ENCODE measurements around the gene POMGNT2.
"Not testable (repeated sequence)": the region's sequence is repeated elsewhere in the genome, so short reads cannot be mapped to it uniquely, and the experiment has no call there.

POMGNT2 gene

GRCh38 chr3:43075904-43076661 is 29.8 kb downstream of the POMGNT2 start:
- no peak for DNase-seq

GRCh38 chr3:43074901-43075689 is 30.8 kb downstream of the POMGNT2 start:
- no peak for DNase-seq

GRCh38 chr3:43074482-43074881 is 31.4 kb downstream of the POMGNT2 start:
- no peak for DNase-seq

- no peak for DNase-seq
Measured at GRCh38 chr3:43073836-43074220, 32.1 kb downstream of the POMGNT2 start.

GRCh38 chr3:43073116-43073835 is 32.6 kb downstream of the POMGNT2 start:
- no peak for DNase-seq

GRCh38 chr3:43072361-43072760 is 33.5 kb downstream of the POMGNT2 start:
- DNase-seq, result no peak

- no peak for DNase-seq
Measured at GRCh38 chr3:43071313-43071893, 34.5 kb downstream of the POMGNT2 start.

GRCh38 chr3:43070670-43071069 is 35.2 kb downstream of the POMGNT2 start:
- DNase-seq, result not testable (repeated sequence)

GRCh38 chr3:43063114-43063513 is 42.8 kb downstream of the POMGNT2 start:
- no peak for DNase-seq

- no peak for DNase-seq
Measured at GRCh38 chr3:43062564-43063040, 43.3 kb downstream of the POMGNT2 start.

- DNase-seq, result no peak
Measured at GRCh38 chr3:43062040-43062563, 43.8 kb downstream of the POMGNT2 start.

GRCh38 chr3:43061101-43061895 is 44.6 kb downstream of the POMGNT2 start:
- no peak for DNase-seq

- no peak for DNase-seq
Measured at GRCh38 chr3:43059456-43059855, 46.4 kb downstream of the POMGNT2 start.

- no peak for DNase-seq
Measured at GRCh38 chr3:43055806-43056770, 49.8 kb downstream of the POMGNT2 start.

- no peak for DNase-seq
Measured at GRCh38 chr3:43055393-43055792, 50.5 kb downstream of the POMGNT2 start.

- no peak for DNase-seq
Measured at GRCh38 chr3:43054754-43055153, 51.1 kb downstream of the POMGNT2 start.

GRCh38 chr3:43053291-43053690 is 52.6 kb downstream of the POMGNT2 start:
- no peak for DNase-seq

- no peak for DNase-seq
Measured at GRCh38 chr3:43048470-43048869, 57.4 kb downstream of the POMGNT2 start.

GRCh38 chr3:43046583-43046982 is 59.3 kb downstream of the POMGNT2 start:
- DNase-seq, result no peak

- DNase-seq, result not testable (repeated sequence)
Measured at GRCh38 chr3:43045079-43045478, 60.8 kb downstream of the POMGNT2 start.

GRCh38 chr3:43043793-43044192 is 62.1 kb downstream of the POMGNT2 start:
- no peak for DNase-seq

All from GDM1 (cell line).